H9 (cell line): Measurements from ENCODE around the gene DOHH. TPM values are rescaled to one million over a fixed set of nuclear protein-coding genes. Genes with fewer than 3 reads are reported as not detected.

Experiments
- DNase-seq: peaks from one replicate; pipeline ENCODE4 v3.0.0-alpha.2; 2017
- H2AFZ ChIP-seq: one replicate; pipeline ENCODE4 v1.6.1; 2013; ENCODE audit warnings: mild to moderate bottlenecking, low read length, control low read depth, moderate library complexity
- H2AK5ac ChIP-seq: 2 replicates; pipeline ENCODE4 v1.6.1; 2013; ENCODE audit warnings: low read length, control low read depth, mixed read lengths; ENCODE audit not compliant: insufficient read length
- H2BK120ac ChIP-seq: one replicate; pipeline ENCODE4 v1.6.1; 2013; ENCODE audit warnings: low read depth, mild to moderate bottlenecking, low read length, control low read depth, inconsistent platforms; ENCODE audit not compliant: poor library complexity, severe bottlenecking
- H2BK12ac ChIP-seq: 2 replicates; pipeline ENCODE4 v1.6.1; 2013; ENCODE audit warnings: low read length, control low read depth, mixed read lengths, low read depth; ENCODE audit not compliant: insufficient read length
- H2BK15ac ChIP-seq: 2 replicates; pipeline ENCODE4 v1.6.1; 2013; ENCODE audit warnings: low read depth, low read length, control low read depth
- H2BK20ac ChIP-seq: one replicate; pipeline ENCODE4 v1.6.1; 2013; ENCODE audit warnings: low read depth, mild to moderate bottlenecking, low read length, control low read depth, inconsistent platforms; ENCODE audit not compliant: poor library complexity, severe bottlenecking
- H2BK5ac ChIP-seq: 2 replicates; pipeline ENCODE4 v1.6.1; 2013; ENCODE audit warnings: low read length, control low read depth, mixed read lengths; ENCODE audit not compliant: insufficient read length
- H3K14ac ChIP-seq: 2 replicates; pipeline ENCODE4 v1.6.1; 2013; ENCODE audit warnings: low read length, control low read depth; ENCODE audit not compliant: insufficient read depth
- H3K18ac ChIP-seq: 2 replicates; pipeline ENCODE4 v1.6.1; 2013; ENCODE audit warnings: low read depth, mild to moderate bottlenecking, mixed read lengths, low read length, control low read depth; ENCODE audit not compliant: insufficient read length
- H3K23ac ChIP-seq: 2 replicates; pipeline ENCODE4 v1.6.1; 2013; ENCODE audit warnings: low read length, control low read depth, mixed read lengths, low read depth; ENCODE audit not compliant: insufficient read length
- H3K23me2 ChIP-seq: 2 replicates; pipeline ENCODE4 v1.6.1; 2013; ENCODE audit warnings: low read depth, mild to moderate bottlenecking, mixed read lengths, low read length, control low read depth; ENCODE audit not compliant: insufficient read length, poor library complexity, severe bottlenecking
- H3K27ac ChIP-seq: 2 replicates; pipeline ENCODE4 v1.5.1; 2013; ENCODE audit warnings: low read length, control low read depth, mixed read lengths, low read depth; ENCODE audit not compliant: insufficient read length
- H3K27me3 ChIP-seq: 2 replicates; pipeline ENCODE4 v1.6.1; 2013; ENCODE audit warnings: low read length, control low read depth, inconsistent platforms; ENCODE audit not compliant: insufficient read depth
- H3K4ac ChIP-seq: 2 replicates; pipeline ENCODE4 v1.6.1; 2013; ENCODE audit warnings: low read depth, mild to moderate bottlenecking, control low read depth, inconsistent platforms, low read length, moderate library complexity
- H3K4me1 ChIP-seq: 2 replicates; pipeline ENCODE4 v1.6.1; 2013; ENCODE audit warnings: low read length, control low read depth, inconsistent platforms; ENCODE audit not compliant: insufficient read depth
- H3K4me2 ChIP-seq: 2 replicates; pipeline ENCODE4 v1.6.1; 2013; ENCODE audit warnings: low read length, control low read depth, mixed read lengths; ENCODE audit not compliant: insufficient read length, insufficient read depth
- H3K56ac ChIP-seq: 2 replicates; pipeline ENCODE4 v1.6.1; 2013; ENCODE audit warnings: low read depth, mild to moderate bottlenecking, mixed read lengths, low read length, control low read depth; ENCODE audit not compliant: insufficient read length
- H3K79me1 ChIP-seq: 2 replicates; pipeline ENCODE4 v1.6.1; 2013; ENCODE audit warnings: low read depth, mild to moderate bottlenecking, moderate library complexity, low read length, control low read depth, inconsistent platforms; ENCODE audit not compliant: insufficient read depth, poor library complexity, severe bottlenecking
- H3K79me2 ChIP-seq: 2 replicates; pipeline ENCODE4 v1.6.1; 2013; ENCODE audit warnings: low read length, control low read depth, inconsistent platforms; ENCODE audit not compliant: insufficient read depth
- H3K9ac ChIP-seq: 2 replicates; pipeline ENCODE4 v1.6.1; 2013; ENCODE audit warnings: low read length, control low read depth, mixed read lengths; ENCODE audit not compliant: insufficient read length; ENCODE audit errors: extremely low read depth
- H3K9me3 ChIP-seq: one replicate; pipeline ENCODE4 v1.6.1; 2013; ENCODE audit warnings: low read depth, low read length, inconsistent platforms; ENCODE audit not compliant: control insufficient read depth
- H3T11ph ChIP-seq: one replicate; pipeline ENCODE4 v1.6.1; 2013; ENCODE audit warnings: mild to moderate bottlenecking, low read length, control low read depth, inconsistent platforms
- H4K20me1 ChIP-seq: one replicate; pipeline ENCODE4 v1.6.1; 2013; ENCODE audit not compliant: control insufficient read depth, insufficient read length, insufficient read depth
- H4K5ac ChIP-seq: 2 replicates; pipeline ENCODE4 v1.6.1; 2013; ENCODE audit warnings: low read depth, mild to moderate bottlenecking, mixed read lengths, low read length, control low read depth; ENCODE audit not compliant: insufficient read length
- H4K8ac ChIP-seq: replicated peaks from 2 replicates; pipeline ENCODE4 v1.6.1; 2013; ENCODE audit warnings: low read length, control low read depth, mixed read lengths, low read depth; ENCODE audit not compliant: insufficient read length
- H4K91ac ChIP-seq: 2 replicates; pipeline ENCODE4 v1.6.1; 2013; ENCODE audit warnings: low read depth, mild to moderate bottlenecking, moderate library complexity, mixed read lengths, low read length, control low read depth; ENCODE audit not compliant: insufficient read length
- H3K27ac Mint-ChIP-seq, 3 experiments: 2 replicates in 2 of 3; 3 replicates in 1 of 3; pipeline ENCODE4 v1.8.0; 2020 to 2021; ENCODE audit warnings: mixed read lengths in 3 of 3, mild to moderate bottlenecking in 1 of 3, moderate library complexity in 1 of 3
- H3K27me3 Mint-ChIP-seq: 2 replicates; pipeline ENCODE4 v1.8.0; 2021; ENCODE audit warnings: low read depth, mild to moderate bottlenecking, moderate library complexity, mixed read lengths
- H3K36me3 Mint-ChIP-seq, 3 experiments: 2 replicates in 2 of 3; 3 replicates in 1 of 3; pipeline ENCODE4 v1.8.0; 2020 to 2021; ENCODE audit warnings: low read depth in 3 of 3, mixed read lengths in 3 of 3; ENCODE audit not compliant: insufficient read depth in 1 of 3
- H3K4me1 Mint-ChIP-seq, 2 experiments: 2 replicates each; pipeline ENCODE4 v1.8.0; 2020; ENCODE audit warnings: mixed read lengths in 2 of 2
- H3K4me3 Mint-ChIP-seq, 2 experiments: 2 replicates in 1 of 2; 3 replicates in 1 of 2; pipeline ENCODE4 v1.8.0; 2020 to 2021; ENCODE audit warnings: mild to moderate bottlenecking in 2 of 2, mixed read lengths in 2 of 2, moderate library complexity in 1 of 2
- H3K9me3 Mint-ChIP-seq, 2 experiments: 2 replicates in 1 of 2; 3 replicates in 1 of 2; pipeline ENCODE4 v1.8.0; 2020; ENCODE audit warnings: mild to moderate bottlenecking in 2 of 2, mixed read lengths in 2 of 2, moderate library complexity in 1 of 2
- WGBS: extraction: QIAGEN DNeasy Blood & Tissue Kit; methylation state at CpG from one replicate; pipeline ENCODE4 v1.1.7; 2013; ENCODE audit warnings: missing lambda C conversion rate, low lambda C conversion rate, mixed read lengths; ENCODE audit not compliant: insufficient read length; ENCODE audit errors: extremely low coverage; 5-methylcytosine and 5-hydroxymethylcytosine counted together
- total RNA-seq: library from RNA; stranded (reverse); gene quantifications from 2 replicates; pipeline ENCODE4 v1.2.1, GENCODE V29; 2021
- TF ChIP-seq, protein P1 (sequence below): fragments of 200-600 bp; sonication (generic); conservative IDR thresholded peaks from 3 replicates; pipeline ENCODE4 v1.8.0; 2021; ENCODE audit warnings: antibody characterized with exemption, mild to moderate bottlenecking

The DOHH gene
- total RNA-seq, 1 experiment from 2014 or later: 16.5 TPM

DNA sequence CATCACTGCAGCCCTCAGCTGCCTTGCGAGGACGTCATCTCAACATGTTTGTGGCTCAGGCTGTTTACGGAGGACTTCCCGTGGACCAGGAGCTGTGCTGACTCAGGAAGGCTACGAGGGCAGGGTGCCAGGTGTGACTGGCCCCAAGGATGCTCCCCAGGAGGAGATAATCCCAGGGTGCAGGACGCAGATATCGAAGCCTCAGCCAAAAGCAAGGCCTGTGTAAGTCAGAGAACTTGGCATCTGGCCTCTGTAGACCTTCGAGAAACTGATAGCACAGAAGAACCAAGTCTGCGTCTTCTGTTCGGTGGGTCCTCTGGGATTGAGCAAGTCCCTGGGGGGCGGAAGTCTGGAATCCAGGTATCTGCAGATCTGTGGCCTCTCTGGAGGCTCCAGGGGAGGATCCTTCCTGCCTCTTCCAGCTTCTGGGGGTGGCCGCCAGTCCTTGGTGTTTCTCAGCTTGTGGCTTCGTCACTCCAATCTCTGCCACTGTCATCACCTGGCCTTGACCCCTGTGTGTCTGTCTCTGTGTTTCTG, 2.6 kb upstream of the DOHH start:
- Histone ChIP-seq H3K14ac (no peak overlapping the region), H3K4me1 (no peaks in the 10 kb centered on the region), H3K79me1 (no peaks in the 10 kb centered on the region), H3K56ac (no peak overlapping the region), H3K27ac (no peak overlapping the region), H3K18ac (no peak overlapping the region), H2BK15ac (no peak overlapping the region), H3T11ph (no peak overlapping the region), H3K27me3 (no peaks in the 10 kb centered on the region), H4K5ac (no peak overlapping the region), H4K91ac (no peak overlapping the region), H3K9me3 (no peaks in the 10 kb centered on the region), H4K8ac (no peak overlapping the region), H3K4ac (no peak overlapping the region), H2AFZ (no peak overlapping the region), H3K4me2 (no peak overlapping the region), H4K20me1 (no peaks in the 10 kb centered on the region), H2AK5ac (no peak overlapping the region), H3K23ac (no peak overlapping the region), H2BK120ac (no peak overlapping the region), H2BK5ac (no peak overlapping the region), H2BK12ac (no peak overlapping the region), H3K23me2 (peaks cover 21% of the 10 kb centered on the region), H3K79me2 (peaks cover 8% of the 10 kb centered on the region; the same call in 1 of the 2 replicates), H2BK20ac (no peak overlapping the region), H3K9ac (no peak overlapping the region)
- 0 out of 7 replicates have a peak overlapping the region, but pooled peaks of 1 of the 3 experiments have one; percentile 16 for H3K27ac Mint-ChIP-seq
- no CpG with 5 or more reads among the region's 13 CpGs for WGBS
- H3K9me3 Mint-ChIP-seq: no peaks in the 10 kb centered on the region; a peak in 1 of 5 replicates
- no peaks in the 10 kb centered on the region for H3K27me3 Mint-ChIP-seq
- peaks cover 21 to 35% of the 10 kb centered on the region in 2 experiments for H3K4me1 Mint-ChIP-seq
- no peak for DNase-seq
- peaks cover under 1 to 2% (median under 1%) of the 10 kb centered on the region in 3 experiments; a peak in 5 of 7 replicates for H3K36me3 Mint-ChIP-seq
- H3K4me3 Mint-ChIP-seq: no peak overlapping the region
- TF ChIP-seq, protein P1, sequence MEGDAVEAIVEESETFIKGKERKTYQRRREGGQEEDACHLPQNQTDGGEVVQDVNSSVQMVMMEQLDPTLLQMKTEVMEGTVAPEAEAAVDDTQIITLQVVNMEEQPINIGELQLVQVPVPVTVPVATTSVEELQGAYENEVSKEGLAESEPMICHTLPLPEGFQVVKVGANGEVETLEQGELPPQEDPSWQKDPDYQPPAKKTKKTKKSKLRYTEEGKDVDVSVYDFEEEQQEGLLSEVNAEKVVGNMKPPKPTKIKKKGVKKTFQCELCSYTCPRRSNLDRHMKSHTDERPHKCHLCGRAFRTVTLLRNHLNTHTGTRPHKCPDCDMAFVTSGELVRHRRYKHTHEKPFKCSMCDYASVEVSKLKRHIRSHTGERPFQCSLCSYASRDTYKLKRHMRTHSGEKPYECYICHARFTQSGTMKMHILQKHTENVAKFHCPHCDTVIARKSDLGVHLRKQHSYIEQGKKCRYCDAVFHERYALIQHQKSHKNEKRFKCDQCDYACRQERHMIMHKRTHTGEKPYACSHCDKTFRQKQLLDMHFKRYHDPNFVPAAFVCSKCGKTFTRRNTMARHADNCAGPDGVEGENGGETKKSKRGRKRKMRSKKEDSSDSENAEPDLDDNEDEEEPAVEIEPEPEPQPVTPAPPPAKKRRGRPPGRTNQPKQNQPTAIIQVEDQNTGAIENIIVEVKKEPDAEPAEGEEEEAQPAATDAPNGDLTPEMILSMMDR: no peak
